RWPE2 (cell line): ENCODE results near the gene LRCH4.

Experiments used
- ATAC-seq: fragments of 200-7000 bp; cut with Tn5 transposase; 3 replicates; pipeline ENCODE4 v1.9.1; 2021; ENCODE audit warnings: low read depth
- DNase-seq: peaks from one replicate; pipeline ENCODE4 v3.0.0-alpha.2; 2020; ENCODE audit warnings: low spot score
- H3K27ac ChIP-seq: fragments of 450-650 bp; 2 replicates; pipeline ENCODE4 v1.5.1; 2017; ENCODE audit warnings: mild to moderate bottlenecking; ENCODE audit not compliant: poor library complexity, severe bottlenecking
- H3K27me3 ChIP-seq: fragments of 250-450 bp; sonication (Bioruptor Pico); 2 replicates; pipeline ENCODE4 v1.5.1; 2021; ENCODE audit warnings: mild to moderate bottlenecking, moderate library complexity; ENCODE audit not compliant: insufficient read depth, poor library complexity, severe bottlenecking
- H3K36me3 ChIP-seq: fragments of 250-450 bp; sonication (Bioruptor Pico); 2 replicates; pipeline ENCODE4 v1.5.1; 2020; ENCODE audit warnings: low read depth, mild to moderate bottlenecking, moderate library complexity
- H3K4me1 ChIP-seq: fragments of 250-450 bp; sonication (Bioruptor Pico); 2 replicates; pipeline ENCODE4 v1.5.1; 2021; ENCODE audit warnings: mild to moderate bottlenecking, moderate library complexity; ENCODE audit not compliant: insufficient read depth, poor library complexity, severe bottlenecking
- H3K4me3 ChIP-seq: fragments of 250-450 bp; sonication (Bioruptor Pico); 2 replicates; pipeline ENCODE4 v1.5.1; 2021; ENCODE audit warnings: mild to moderate bottlenecking, moderate library complexity; ENCODE audit not compliant: severe bottlenecking
- H3K9me3 ChIP-seq: fragments of 250-450 bp; sonication (Bioruptor Pico); 2 replicates; pipeline ENCODE4 v1.5.1; 2021; ENCODE audit warnings: mild to moderate bottlenecking, moderate library complexity; ENCODE audit not compliant: severe bottlenecking
- TF ChIP-seq, protein P1 (sequence below): fragments of 450-650 bp; IDR thresholded peaks from one replicate; pipeline ENCODE4 v1.5.1; 2017; ENCODE audit warnings: mild to moderate bottlenecking, moderate library complexity; ENCODE audit not compliant: poor library complexity, severe bottlenecking

LRCH4 gene

DNA sequence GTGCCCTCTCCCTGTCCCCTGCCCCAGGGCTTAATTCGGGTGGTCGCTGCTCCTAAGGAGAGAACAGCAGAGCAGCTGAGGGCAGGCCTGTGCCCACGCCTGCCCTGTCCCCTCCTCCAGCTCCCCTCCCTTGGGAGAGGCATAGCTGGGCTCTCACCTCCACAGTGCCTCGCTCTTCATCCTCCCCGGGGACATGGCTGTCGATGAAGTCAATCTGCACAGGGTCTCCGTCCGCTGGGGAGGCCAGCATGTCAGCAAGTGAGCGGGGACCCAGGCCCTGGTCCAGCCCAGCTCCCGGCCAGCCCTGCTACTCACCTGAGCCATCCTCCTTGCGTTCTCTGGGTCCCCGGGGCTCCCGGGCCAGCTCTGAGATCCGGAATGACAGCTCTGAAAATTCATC lies 8.4 kb downstream of the LRCH4 start:
- DNase-seq (no peak), ATAC-seq (no peak)
- H3K9me3 ChIP-seq: no peaks in the 10 kb centered on the region
- H3K4me1 ChIP-seq: peaks cover 2% of the 10 kb centered on the region
- H3K36me3 ChIP-seq: peaks cover 80% of the 10 kb centered on the region
- no peak overlapping the region for H3K4me3 ChIP-seq
- H3K27me3 ChIP-seq: no peaks in the 10 kb centered on the region
- no peak overlapping the region for H3K27ac ChIP-seq
- TF ChIP-seq, protein P1, sequence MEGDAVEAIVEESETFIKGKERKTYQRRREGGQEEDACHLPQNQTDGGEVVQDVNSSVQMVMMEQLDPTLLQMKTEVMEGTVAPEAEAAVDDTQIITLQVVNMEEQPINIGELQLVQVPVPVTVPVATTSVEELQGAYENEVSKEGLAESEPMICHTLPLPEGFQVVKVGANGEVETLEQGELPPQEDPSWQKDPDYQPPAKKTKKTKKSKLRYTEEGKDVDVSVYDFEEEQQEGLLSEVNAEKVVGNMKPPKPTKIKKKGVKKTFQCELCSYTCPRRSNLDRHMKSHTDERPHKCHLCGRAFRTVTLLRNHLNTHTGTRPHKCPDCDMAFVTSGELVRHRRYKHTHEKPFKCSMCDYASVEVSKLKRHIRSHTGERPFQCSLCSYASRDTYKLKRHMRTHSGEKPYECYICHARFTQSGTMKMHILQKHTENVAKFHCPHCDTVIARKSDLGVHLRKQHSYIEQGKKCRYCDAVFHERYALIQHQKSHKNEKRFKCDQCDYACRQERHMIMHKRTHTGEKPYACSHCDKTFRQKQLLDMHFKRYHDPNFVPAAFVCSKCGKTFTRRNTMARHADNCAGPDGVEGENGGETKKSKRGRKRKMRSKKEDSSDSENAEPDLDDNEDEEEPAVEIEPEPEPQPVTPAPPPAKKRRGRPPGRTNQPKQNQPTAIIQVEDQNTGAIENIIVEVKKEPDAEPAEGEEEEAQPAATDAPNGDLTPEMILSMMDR: no peak

DNA sequence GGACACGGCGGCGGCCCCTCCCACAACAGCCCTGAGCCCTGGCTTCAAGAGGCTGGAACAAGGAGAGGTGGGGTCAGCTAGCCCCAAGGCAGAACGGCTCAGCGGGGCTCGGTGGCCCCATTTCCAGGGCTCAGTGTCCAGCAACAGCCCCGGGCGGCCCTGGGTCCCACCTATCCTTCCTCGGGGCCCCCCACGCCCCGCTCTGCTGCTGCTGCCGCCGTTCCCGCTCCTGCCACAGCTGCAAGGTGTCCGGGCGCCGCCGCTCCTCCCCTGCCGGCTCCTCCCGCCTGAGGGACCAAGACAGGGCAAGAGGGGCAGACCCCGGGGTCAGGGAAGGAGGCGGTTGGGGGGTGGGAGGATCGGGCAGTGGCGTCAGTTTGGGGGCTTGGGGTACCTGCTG lies 8.8 kb downstream of the LRCH4 start:
- H3K36me3 ChIP-seq: peaks cover 76% of the 10 kb centered on the region
- H3K4me3 ChIP-seq: no peak overlapping the region

DNA sequence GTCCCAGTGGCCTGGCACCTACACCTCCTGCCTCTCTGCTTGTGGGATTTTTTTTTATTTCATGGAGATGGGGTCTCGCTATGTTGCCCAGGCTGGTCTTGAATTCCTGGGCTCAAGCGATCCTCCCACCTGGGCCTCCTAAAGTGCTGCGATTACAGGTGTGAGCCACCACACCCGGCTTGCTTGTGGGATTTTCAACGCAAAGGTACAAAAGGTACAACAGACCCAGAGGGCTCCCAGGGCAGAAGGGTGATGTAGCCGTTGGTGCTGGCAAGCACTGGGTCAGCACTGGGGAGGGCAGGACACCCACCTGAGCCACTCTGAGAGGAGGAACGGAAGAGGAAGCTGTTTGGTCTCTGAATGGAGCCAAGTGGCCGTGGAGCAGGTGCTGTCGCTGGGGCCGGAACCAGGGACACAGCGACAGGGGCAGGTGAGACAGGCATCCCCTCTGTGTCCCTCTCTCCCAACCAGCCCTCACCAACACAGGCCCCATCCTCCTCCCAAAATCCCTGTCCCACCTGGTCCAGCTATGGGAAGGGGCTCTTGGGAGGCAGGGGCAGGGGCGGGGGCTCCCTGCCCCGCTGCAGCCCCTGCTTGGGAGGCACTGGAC lies 9.4 kb downstream of the LRCH4 start:
- ATAC-seq: no peak
- TF ChIP-seq, protein P1: no peak
- no peaks in the 10 kb centered on the region for H3K4me1 ChIP-seq
- no peaks in the 10 kb centered on the region for H3K27me3 ChIP-seq
- no peak overlapping the region for H3K4me3 ChIP-seq
- H3K27ac ChIP-seq: no peak overlapping the region
- H3K36me3 ChIP-seq: peaks cover 70% of the 10 kb centered on the region
- H3K9me3 ChIP-seq: no peaks in the 10 kb centered on the region
- no peak for DNase-seq

More for the DNA sequence above, 8.8 kb downstream of the LRCH4 start:
- no peaks in the 10 kb centered on the region for H3K9me3 ChIP-seq
- no peaks in the 10 kb centered on the region for H3K27me3 ChIP-seq
- DNase-seq (no peak), ATAC-seq (no peak)
- no peaks in the 10 kb centered on the region for H3K4me1 ChIP-seq
- no peak overlapping the region for H3K27ac ChIP-seq
- TF ChIP-seq, protein P1: no peak

DNA sequence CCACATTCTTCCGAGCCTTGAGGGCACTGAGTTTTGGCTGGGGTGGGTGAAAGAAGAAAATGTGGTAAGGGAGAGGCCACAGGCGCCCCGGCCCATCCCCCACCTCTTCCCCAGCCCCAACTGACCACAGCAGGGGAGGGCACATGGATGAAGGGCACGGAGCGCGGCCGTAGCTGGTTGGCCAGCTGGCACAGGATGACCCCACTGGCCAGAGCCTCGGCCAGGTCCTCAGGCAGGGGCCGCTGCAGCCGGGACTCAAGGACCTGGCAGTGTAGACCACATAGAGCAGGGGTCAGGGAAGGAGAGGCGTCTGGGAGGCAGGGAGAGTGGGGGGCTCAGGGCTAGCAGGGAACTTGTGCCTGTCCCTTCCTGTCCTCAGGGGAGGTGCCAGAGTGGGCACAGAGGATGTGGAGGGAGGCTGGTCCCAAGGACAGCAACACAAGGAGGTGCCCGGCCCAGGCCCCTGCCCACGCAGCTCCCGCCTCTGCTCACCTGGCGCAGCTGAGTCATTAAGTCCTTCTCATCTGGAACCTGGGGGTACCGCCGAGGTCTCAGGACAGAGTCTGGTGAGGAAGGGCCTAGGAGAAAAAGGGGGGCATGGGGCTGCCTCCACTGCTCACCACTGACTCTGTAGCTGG lies 10.1 kb downstream of the LRCH4 start:
- TF ChIP-seq, protein P1: no peak
- Histone ChIP-seq H3K4me3 (no peak overlapping the region), H3K27me3 (no peaks in the 10 kb centered on the region), H3K4me1 (no peaks in the 10 kb centered on the region), H3K36me3 (peaks cover 64% of the 10 kb centered on the region), H3K9me3 (no peaks in the 10 kb centered on the region), H3K27ac (no peak overlapping the region)
- DNase-seq (no peak), ATAC-seq (no peak)

DNA sequence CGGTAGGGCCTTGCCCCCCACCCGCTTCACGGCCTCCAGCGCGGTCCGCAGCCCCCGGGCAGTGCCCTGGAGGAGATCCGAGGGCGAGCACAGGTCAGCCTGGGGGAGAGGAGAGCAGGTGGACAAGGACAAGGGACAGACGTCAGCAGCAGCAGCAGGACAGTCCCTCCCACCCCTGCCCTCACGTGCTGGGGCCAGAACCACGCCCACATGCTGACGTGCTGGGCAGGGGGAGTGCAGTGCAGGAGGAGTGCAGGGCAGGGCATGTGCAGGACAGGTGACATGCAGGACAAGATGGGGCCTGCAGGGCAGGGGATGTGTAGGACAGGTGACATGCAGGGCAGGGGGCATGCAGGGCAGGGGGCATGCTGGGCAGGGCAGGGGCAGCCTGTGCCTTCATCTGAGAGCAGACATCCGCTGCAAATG lies 10.7 kb downstream of the LRCH4 start:
- H3K27ac ChIP-seq: no peak overlapping the region
- H3K27me3 ChIP-seq: peaks cover 3% of the 10 kb centered on the region
- DNase-seq: no peak
- peaks cover 57% of the 10 kb centered on the region for H3K36me3 ChIP-seq
- H3K4me3 ChIP-seq: no peak overlapping the region
- peaks cover 4% of the 10 kb centered on the region for H3K4me1 ChIP-seq
- TF ChIP-seq, protein P1: no peak
- no peaks in the 10 kb centered on the region for H3K9me3 ChIP-seq
- no peak for ATAC-seq
